Ishikawa (cell line): ENCODE data around the gene GUCY1A1.

Experiments
- EGR1 ChIP-seq: IDR thresholded peaks from 2 replicates; pipeline ENCODE4 v1.6.1; 2012
- NFIC ChIP-seq: IDR thresholded peaks from 2 replicates; pipeline ENCODE4 v1.6.1; 2012
- RAD21 ChIP-seq: IDR thresholded peaks from 2 replicates; pipeline ENCODE4 v1.6.1; 2012; ENCODE audit warnings: low read depth
- TF ChIP-seq, protein P1 (sequence below): IDR thresholded peaks from 2 replicates; pipeline ENCODE4 v1.6.1; 2012; ENCODE audit warnings: low read depth, mild to moderate bottlenecking

DNA sequence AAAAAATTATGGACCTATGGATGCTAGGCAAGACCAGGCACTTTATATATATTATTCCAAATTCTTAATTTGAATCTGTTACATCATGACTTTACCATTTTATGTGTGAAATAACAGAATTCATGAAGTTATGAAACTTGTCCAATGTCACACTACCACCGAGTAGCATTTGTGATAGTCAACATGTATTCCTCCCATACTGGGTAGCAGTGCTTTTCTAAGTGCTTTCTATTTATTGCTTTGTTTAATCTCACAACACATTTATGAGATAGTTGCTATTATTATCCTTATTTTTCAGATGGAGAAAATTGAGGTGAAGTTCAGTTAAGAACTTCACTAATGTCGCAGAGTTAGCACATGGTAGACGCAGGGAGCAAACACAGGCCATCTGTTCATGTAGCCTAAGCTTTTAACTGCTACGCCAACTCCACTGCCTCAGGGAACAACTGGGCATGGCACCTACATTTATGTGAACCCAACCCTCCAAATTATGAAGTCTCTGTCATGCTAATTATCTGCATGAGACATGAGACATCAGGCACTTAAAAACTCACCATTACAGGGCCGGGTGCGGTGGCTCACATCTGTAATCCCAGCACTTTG lies 20.8 kb downstream of the GUCY1A1 start:
- no peak for TF ChIP-seq RAD21
- TF ChIP-seq, protein P1, sequence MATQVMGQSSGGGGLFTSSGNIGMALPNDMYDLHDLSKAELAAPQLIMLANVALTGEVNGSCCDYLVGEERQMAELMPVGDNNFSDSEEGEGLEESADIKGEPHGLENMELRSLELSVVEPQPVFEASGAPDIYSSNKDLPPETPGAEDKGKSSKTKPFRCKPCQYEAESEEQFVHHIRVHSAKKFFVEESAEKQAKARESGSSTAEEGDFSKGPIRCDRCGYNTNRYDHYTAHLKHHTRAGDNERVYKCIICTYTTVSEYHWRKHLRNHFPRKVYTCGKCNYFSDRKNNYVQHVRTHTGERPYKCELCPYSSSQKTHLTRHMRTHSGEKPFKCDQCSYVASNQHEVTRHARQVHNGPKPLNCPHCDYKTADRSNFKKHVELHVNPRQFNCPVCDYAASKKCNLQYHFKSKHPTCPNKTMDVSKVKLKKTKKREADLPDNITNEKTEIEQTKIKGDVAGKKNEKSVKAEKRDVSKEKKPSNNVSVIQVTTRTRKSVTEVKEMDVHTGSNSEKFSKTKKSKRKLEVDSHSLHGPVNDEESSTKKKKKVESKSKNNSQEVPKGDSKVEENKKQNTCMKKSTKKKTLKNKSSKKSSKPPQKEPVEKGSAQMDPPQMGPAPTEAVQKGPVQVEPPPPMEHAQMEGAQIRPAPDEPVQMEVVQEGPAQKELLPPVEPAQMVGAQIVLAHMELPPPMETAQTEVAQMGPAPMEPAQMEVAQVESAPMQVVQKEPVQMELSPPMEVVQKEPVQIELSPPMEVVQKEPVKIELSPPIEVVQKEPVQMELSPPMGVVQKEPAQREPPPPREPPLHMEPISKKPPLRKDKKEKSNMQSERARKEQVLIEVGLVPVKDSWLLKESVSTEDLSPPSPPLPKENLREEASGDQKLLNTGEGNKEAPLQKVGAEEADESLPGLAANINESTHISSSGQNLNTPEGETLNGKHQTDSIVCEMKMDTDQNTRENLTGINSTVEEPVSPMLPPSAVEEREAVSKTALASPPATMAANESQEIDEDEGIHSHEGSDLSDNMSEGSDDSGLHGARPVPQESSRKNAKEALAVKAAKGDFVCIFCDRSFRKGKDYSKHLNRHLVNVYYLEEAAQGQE, result no peak
- no peak for TF ChIP-seq NFIC
- TF ChIP-seq EGR1, result no peak
